HL-60 (cell line): ENCODE results near the gene PPARGC1A.

ENCODE experiments used
- SPI1 ChIP-seq: IDR thresholded peaks from 2 replicates; pipeline ENCODE4 v1.6.1; 2012; ENCODE audit warnings: low read depth, mild to moderate bottlenecking, borderline replicate concordance
- TF ChIP-seq, protein P1 (sequence below): IDR thresholded peaks from one replicate; pipeline ENCODE4 v1.5.1; 2011; ENCODE audit warnings: low read length, control low read depth, inconsistent platforms; ENCODE audit not compliant: insufficient read depth
- TF ChIP-seq, protein P2 (sequence below): IDR thresholded peaks from 2 replicates; pipeline ENCODE4 v1.6.1; 2012; ENCODE audit warnings: low read depth; ENCODE audit not compliant: insufficient replicate concordance

DNA sequence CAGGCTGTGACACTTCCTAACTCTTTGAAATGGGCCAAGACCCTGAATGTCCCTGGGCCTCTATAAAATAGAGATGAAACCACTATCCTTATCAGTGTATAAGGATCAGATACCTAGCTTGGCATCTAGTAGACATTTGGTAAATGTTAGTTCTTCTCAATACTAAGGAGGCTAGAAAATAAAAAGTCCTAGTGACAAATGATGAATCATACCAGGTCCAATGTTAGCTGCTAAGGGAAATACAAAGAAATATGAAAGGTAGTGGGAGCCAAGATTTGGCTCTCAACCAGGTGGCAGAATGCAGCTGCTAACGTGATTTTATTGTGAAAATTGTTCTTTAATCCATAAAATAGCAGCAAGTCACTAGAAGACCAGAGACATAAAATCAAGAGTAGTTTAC, 19.8 kb upstream of the PPARGC1A start:
- no peak for TF ChIP-seq SPI1
- TF ChIP-seq, protein P1, sequence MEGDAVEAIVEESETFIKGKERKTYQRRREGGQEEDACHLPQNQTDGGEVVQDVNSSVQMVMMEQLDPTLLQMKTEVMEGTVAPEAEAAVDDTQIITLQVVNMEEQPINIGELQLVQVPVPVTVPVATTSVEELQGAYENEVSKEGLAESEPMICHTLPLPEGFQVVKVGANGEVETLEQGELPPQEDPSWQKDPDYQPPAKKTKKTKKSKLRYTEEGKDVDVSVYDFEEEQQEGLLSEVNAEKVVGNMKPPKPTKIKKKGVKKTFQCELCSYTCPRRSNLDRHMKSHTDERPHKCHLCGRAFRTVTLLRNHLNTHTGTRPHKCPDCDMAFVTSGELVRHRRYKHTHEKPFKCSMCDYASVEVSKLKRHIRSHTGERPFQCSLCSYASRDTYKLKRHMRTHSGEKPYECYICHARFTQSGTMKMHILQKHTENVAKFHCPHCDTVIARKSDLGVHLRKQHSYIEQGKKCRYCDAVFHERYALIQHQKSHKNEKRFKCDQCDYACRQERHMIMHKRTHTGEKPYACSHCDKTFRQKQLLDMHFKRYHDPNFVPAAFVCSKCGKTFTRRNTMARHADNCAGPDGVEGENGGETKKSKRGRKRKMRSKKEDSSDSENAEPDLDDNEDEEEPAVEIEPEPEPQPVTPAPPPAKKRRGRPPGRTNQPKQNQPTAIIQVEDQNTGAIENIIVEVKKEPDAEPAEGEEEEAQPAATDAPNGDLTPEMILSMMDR: no peak
- TF ChIP-seq, protein P2, sequence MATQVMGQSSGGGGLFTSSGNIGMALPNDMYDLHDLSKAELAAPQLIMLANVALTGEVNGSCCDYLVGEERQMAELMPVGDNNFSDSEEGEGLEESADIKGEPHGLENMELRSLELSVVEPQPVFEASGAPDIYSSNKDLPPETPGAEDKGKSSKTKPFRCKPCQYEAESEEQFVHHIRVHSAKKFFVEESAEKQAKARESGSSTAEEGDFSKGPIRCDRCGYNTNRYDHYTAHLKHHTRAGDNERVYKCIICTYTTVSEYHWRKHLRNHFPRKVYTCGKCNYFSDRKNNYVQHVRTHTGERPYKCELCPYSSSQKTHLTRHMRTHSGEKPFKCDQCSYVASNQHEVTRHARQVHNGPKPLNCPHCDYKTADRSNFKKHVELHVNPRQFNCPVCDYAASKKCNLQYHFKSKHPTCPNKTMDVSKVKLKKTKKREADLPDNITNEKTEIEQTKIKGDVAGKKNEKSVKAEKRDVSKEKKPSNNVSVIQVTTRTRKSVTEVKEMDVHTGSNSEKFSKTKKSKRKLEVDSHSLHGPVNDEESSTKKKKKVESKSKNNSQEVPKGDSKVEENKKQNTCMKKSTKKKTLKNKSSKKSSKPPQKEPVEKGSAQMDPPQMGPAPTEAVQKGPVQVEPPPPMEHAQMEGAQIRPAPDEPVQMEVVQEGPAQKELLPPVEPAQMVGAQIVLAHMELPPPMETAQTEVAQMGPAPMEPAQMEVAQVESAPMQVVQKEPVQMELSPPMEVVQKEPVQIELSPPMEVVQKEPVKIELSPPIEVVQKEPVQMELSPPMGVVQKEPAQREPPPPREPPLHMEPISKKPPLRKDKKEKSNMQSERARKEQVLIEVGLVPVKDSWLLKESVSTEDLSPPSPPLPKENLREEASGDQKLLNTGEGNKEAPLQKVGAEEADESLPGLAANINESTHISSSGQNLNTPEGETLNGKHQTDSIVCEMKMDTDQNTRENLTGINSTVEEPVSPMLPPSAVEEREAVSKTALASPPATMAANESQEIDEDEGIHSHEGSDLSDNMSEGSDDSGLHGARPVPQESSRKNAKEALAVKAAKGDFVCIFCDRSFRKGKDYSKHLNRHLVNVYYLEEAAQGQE: no peak
